ENCODE data around the gene EPS15.

DNA sequence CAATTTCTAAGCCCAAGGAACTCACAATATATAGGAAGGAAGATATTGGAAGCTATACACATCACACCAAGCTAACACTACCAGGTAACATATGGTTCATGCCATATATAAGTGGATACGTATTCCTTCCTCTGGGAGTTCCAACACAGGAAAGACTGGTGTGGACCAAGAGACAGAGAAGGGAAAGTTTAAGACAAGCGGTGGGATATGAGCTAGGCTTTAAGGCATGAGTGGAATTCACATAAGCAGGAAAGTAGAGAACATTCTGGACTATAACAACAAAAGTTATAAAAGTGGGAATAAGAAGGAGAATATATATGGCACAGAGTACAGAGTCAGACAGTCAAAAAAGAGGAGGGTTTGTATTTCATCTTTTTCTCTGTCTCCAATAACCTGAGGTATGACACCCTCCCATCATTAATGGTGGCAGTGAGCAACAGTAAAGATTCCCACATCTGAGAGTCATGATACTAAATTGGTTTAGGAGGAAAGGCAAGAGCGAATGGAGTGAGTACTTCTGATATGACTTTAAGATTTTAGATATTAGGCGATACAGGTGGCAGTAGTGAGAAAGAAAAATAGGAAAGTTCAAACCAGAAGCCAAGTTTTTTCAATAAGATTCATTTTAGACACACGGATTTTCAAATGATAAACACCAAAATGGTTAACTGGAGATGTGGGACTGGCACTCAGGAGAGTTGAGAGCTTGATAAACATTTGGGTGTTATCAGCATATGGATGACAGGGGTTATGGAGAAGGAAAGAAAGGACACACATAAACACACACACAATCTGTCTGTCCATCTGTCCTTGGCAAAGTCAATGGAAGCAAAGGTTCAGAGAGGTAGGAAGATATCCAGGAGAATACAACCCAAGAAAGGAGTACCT, 101.3 kb downstream of the EPS15 start:
- no peak for TF ChIP-seq EGR1 (IDR thresholded peaks at IDR 0.05; ENCODE audit: low read depth in 2 of 2)
- TF ChIP-seq, protein P1, sequence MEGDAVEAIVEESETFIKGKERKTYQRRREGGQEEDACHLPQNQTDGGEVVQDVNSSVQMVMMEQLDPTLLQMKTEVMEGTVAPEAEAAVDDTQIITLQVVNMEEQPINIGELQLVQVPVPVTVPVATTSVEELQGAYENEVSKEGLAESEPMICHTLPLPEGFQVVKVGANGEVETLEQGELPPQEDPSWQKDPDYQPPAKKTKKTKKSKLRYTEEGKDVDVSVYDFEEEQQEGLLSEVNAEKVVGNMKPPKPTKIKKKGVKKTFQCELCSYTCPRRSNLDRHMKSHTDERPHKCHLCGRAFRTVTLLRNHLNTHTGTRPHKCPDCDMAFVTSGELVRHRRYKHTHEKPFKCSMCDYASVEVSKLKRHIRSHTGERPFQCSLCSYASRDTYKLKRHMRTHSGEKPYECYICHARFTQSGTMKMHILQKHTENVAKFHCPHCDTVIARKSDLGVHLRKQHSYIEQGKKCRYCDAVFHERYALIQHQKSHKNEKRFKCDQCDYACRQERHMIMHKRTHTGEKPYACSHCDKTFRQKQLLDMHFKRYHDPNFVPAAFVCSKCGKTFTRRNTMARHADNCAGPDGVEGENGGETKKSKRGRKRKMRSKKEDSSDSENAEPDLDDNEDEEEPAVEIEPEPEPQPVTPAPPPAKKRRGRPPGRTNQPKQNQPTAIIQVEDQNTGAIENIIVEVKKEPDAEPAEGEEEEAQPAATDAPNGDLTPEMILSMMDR (IDR thresholded peaks at IDR 0.05; ENCODE audit: low read depth, low read length, missing input control), result no peak
- TF ChIP-seq JUND (IDR thresholded peaks at IDR 0.05), result no peak
- TF ChIP-seq RXRA (IDR thresholded peaks at IDR 0.05), result no peak
- TF ChIP-seq TAF1 (conservative IDR thresholded peaks at IDR 0.05), result no peak
- TF ChIP-seq, protein P2, sequence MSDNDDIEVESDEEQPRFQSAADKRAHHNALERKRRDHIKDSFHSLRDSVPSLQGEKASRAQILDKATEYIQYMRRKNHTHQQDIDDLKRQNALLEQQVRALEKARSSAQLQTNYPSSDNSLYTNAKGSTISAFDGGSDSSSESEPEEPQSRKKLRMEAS (IDR thresholded peaks at IDR 0.05), result no peak
- TF ChIP-seq RAD21 (IDR thresholded peaks at IDR 0.05), result no peak
- no peak for TF ChIP-seq YY1 (IDR thresholded peaks at IDR 0.05)
- no peak for TF ChIP-seq GABPA (IDR thresholded peaks at IDR 0.05 in 1 of 2, conservative IDR thresholded peaks at IDR 0.05 in 1 of 2)
- TF ChIP-seq, protein P3, sequence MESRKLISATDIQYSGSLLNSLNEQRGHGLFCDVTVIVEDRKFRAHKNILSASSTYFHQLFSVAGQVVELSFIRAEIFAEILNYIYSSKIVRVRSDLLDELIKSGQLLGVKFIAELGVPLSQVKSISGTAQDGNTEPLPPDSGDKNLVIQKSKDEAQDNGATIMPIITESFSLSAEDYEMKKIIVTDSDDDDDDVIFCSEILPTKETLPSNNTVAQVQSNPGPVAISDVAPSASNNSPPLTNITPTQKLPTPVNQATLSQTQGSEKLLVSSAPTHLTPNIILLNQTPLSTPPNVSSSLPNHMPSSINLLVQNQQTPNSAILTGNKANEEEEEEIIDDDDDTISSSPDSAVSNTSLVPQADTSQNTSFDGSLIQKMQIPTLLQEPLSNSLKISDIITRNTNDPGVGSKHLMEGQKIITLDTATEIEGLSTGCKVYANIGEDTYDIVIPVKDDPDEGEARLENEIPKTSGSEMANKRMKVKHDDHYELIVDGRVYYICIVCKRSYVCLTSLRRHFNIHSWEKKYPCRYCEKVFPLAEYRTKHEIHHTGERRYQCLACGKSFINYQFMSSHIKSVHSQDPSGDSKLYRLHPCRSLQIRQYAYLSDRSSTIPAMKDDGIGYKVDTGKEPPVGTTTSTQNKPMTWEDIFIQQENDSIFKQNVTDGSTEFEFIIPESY (IDR thresholded peaks at IDR 0.05), result no peak
- no peak for TF ChIP-seq SP1 (IDR thresholded peaks at IDR 0.05)
- TF ChIP-seq, protein P4, sequence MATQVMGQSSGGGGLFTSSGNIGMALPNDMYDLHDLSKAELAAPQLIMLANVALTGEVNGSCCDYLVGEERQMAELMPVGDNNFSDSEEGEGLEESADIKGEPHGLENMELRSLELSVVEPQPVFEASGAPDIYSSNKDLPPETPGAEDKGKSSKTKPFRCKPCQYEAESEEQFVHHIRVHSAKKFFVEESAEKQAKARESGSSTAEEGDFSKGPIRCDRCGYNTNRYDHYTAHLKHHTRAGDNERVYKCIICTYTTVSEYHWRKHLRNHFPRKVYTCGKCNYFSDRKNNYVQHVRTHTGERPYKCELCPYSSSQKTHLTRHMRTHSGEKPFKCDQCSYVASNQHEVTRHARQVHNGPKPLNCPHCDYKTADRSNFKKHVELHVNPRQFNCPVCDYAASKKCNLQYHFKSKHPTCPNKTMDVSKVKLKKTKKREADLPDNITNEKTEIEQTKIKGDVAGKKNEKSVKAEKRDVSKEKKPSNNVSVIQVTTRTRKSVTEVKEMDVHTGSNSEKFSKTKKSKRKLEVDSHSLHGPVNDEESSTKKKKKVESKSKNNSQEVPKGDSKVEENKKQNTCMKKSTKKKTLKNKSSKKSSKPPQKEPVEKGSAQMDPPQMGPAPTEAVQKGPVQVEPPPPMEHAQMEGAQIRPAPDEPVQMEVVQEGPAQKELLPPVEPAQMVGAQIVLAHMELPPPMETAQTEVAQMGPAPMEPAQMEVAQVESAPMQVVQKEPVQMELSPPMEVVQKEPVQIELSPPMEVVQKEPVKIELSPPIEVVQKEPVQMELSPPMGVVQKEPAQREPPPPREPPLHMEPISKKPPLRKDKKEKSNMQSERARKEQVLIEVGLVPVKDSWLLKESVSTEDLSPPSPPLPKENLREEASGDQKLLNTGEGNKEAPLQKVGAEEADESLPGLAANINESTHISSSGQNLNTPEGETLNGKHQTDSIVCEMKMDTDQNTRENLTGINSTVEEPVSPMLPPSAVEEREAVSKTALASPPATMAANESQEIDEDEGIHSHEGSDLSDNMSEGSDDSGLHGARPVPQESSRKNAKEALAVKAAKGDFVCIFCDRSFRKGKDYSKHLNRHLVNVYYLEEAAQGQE (IDR thresholded peaks at IDR 0.05), result no peak
- no peak for TF ChIP-seq FOXA1 (IDR thresholded peaks at IDR 0.05)
- TF ChIP-seq, protein P5, sequence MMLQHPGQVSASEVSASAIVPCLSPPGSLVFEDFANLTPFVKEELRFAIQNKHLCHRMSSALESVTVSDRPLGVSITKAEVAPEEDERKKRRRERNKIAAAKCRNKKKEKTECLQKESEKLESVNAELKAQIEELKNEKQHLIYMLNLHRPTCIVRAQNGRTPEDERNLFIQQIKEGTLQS (IDR thresholded peaks at IDR 0.05), result no peak

Data from liver (tissue), 3 donors.